HepG2 (cell line): ENCODE results near the gene CTNND2. TPM values are rescaled to one million over a fixed set of nuclear protein-coding genes. Genes with fewer than 3 reads are reported as not detected.
A peak's percentile ranks its signal among the peaks of the same experiment; 100 is the strongest.

Experiments
- ATF1 ChIP-seq: IDR thresholded peaks from 2 replicates; pipeline ENCODE4 v1.6.1; 2016; ENCODE audit warnings: mild to moderate bottlenecking, control low read depth
- FOXA3 ChIP-seq: IDR thresholded peaks from 2 replicates; pipeline ENCODE4 v1.6.1; 2016; ENCODE audit warnings: missing genetic modification reagents, missing compliant biosample characterization
- HNRNPK ChIP-seq: fragments of 200-400 bp; formaldehyde crosslinking; IDR thresholded peaks from 2 replicates; pipeline ENCODE4 v1.6.1; 2018; ENCODE audit warnings: low read length, low read depth, moderate library complexity, mild to moderate bottlenecking; ENCODE audit not compliant: poor library complexity, severe bottlenecking
- HOXD1 ChIP-seq: sonication (generic); formaldehyde crosslinking; IDR thresholded peaks from 2 replicates; pipeline ENCODE4 v1.5.0; 2020; ENCODE audit warnings: missing genetic modification reagents
- MIXL1 ChIP-seq: IDR thresholded peaks from 2 replicates; pipeline ENCODE4 v1.6.1; 2016
- PCBP1 ChIP-seq: fragments of 200-400 bp; formaldehyde crosslinking; IDR thresholded peaks from 2 replicates; pipeline ENCODE4 v1.6.1; 2017; ENCODE audit warnings: mild to moderate bottlenecking, low read depth, low read length, borderline replicate concordance
- PHF8 ChIP-seq: sonication (generic); formaldehyde crosslinking; IDR thresholded peaks from 2 replicates; pipeline ENCODE4 v1.5.0; 2020; ENCODE audit warnings: missing genetic modification reagents
- RNF219 ChIP-seq: sonication (generic); formaldehyde crosslinking; IDR thresholded peaks from 2 replicates; pipeline ENCODE4 v1.5.0; 2020; ENCODE audit warnings: mild to moderate bottlenecking, missing genetic modification reagents
- SALL1 ChIP-seq: sonication (generic); formaldehyde crosslinking; IDR thresholded peaks from 2 replicates; pipeline ENCODE4 v1.8.0; 2022; ENCODE audit warnings: mild to moderate bottlenecking, missing genetic modification reagents
- TAF15 ChIP-seq: fragments of 200-400 bp; formaldehyde crosslinking; IDR thresholded peaks from one replicate; pipeline ENCODE4 v1.6.1; 2018; ENCODE audit warnings: mild to moderate bottlenecking, low read depth, low read length; ENCODE audit not compliant: poor library complexity, severe bottlenecking
- TEAD2 ChIP-seq: sonication (generic); formaldehyde crosslinking; IDR thresholded peaks from 2 replicates; pipeline ENCODE4 v1.9.0; 2021; ENCODE audit warnings: missing genetic modification reagents
- ZNF451 ChIP-seq: sonication (generic); formaldehyde crosslinking; IDR thresholded peaks from 2 replicates; pipeline ENCODE4 v1.5.0; 2020; ENCODE audit warnings: mild to moderate bottlenecking, missing genetic modification reagents
- polyA plus RNA-seq, 8 experiments: library from polyadenylated mRNA; depleted of rRNA in 3 of 8; stranded (reverse) in 7 of 8; unstranded in 1 of 8; fragments of >200 nt; fragmentation: Illumina TruSeq in 4 of 8; extraction: Trizol in 4 of 8; gene quantifications; 2 replicates each; pipeline versions ENCODE4 v1.2.1 to v1.2.3, GENCODE V29; 2011 to 2016; ENCODE audit warnings: low read depth in 4 of 8, missing spikeins in 1 of 8, mixed read lengths in 1 of 8; ENCODE audit not compliant: insufficient read depth in 1 of 8
- total RNA-seq, 5 experiments: library from RNA; depleted of rRNA; stranded (reverse); fragments of >200 nt; fragmentation: Illumina TruSeq; extraction: Trizol; gene quantifications; 2 replicates each; pipeline ENCODE4 v1.2.3, GENCODE V29; 2016; ENCODE audit warnings: low read depth in 1 of 5
- TF ChIP-seq, protein P1 (sequence below): IDR thresholded peaks from 2 replicates; pipeline ENCODE4 v1.6.1; 2012; ENCODE audit warnings: low read depth, low read length, improper control_type of control experiment

Gene CTNND2
- total and polyA plus RNA-seq, 2 of the 13 experiments (the other 11 are each of a cell fraction or from before 2014, with no cell fraction given), result not detected

DNA sequence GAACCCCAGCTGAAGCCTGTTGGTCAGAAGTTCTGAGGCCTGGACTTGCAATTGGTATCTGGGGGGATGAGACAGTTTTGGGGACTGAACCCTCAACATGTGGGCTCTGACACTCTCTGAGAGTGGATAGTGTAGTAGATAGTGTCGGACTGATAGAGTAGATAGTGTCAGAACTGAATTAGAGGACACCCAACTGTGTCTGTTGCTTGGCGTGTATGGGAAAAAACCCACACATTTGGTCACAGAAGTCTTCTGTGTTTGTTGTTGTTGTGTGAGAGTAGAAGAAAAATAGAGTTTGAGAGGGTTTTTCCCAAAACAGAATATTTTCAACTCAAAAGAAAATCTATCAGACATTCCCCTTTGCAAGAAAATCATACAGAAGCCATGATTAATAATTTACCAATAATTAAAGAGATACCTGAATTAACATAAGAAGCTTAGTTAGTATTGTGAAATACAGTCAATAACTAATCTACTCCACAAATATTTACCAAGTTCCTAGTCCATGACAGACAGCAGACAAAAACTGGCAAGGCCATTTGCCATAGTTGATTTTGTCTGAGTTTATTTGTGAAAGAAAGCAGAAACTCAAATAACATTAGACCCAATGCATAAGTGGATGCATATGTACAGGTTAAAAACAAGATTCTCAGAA is 170.9 kb downstream of the CTNND2 start (continued):
- TF ChIP-seq TAF15 (no peak), HNRNPK (no peak), HOXD1 (no peak), SALL1 (CRISPR knock-in tag) (no peak), TEAD2 (CRISPR knock-in tag) (no peak), PCBP1 (no peak), ZNF451 (CRISPR knock-in tag) (no peak), FOXA3 (CRISPR knock-in tag) (peak; percentile 81), RNF219 (no peak), ATF1 (no peak), MIXL1 (peak; percentile 75; the same call in 1 of the 2 replicates), PHF8 (CRISPR knock-in tag) (no peak)
- TF ChIP-seq, protein P1, sequence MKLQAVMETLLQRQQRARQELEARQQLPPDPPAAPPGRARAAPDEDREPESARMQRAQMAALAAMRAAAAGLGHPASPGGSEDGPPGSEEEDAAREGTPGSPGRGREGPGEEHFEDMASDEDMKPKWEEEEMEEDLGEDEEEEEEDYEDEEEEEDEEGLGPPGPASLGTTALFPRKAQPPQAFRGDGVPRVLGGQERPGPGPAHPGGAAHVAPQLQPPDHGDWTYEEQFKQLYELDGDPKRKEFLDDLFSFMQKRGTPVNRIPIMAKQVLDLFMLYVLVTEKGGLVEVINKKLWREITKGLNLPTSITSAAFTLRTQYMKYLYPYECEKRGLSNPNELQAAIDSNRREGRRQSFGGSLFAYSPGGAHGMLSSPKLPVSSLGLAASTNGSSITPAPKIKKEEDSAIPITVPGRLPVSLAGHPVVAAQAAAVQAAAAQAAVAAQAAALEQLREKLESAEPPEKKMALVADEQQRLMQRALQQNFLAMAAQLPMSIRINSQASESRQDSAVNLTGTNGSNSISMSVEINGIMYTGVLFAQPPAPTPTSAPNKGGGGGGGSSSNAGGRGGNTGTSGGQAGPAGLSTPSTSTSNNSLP, result peak; percentile 55; the same call in 1 of the 2 replicates
